HEK293T (cell line): ENCODE data around the gene PET100.
A peak's percentile ranks its signal among the peaks of the same experiment; 100 is the strongest.

Source experiments
- CTCF ChIA-PET: fragments of 350-600 bp; formaldehyde crosslinking; extraction: SDS; loops from one replicate; lab custom pipeline; 2021; ENCODE audit warnings: antibody characterized with exemption, inconsistent platforms; lab: Yijun Ruan, JAX
- POLR2A ChIA-PET: fragments of 350-600 bp; formaldehyde crosslinking; extraction: SDS; loops from one replicate; lab custom pipeline; 2020; ENCODE audit warnings: antibody characterized with exemption, inconsistent platforms; lab: Yijun Ruan, JAX
- DNase-seq: peaks from one replicate; pipeline ENCODE4 v3.0.0; 2012; ENCODE audit warnings: mixed read lengths; ENCODE audit errors: extremely low spot score
- ARNT ChIP-seq: fragments of 450-650 bp; IDR thresholded peaks from 2 replicates; pipeline ENCODE4 v1.6.1; 2017; ENCODE audit warnings: mild to moderate bottlenecking
- CTBP1 ChIP-seq: fragments of 450-650 bp; IDR thresholded peaks from 2 replicates; pipeline ENCODE4 v1.6.1; 2016; ENCODE audit warnings: borderline replicate concordance
- ELF4 ChIP-seq: fragments of 450-650 bp; IDR thresholded peaks from 2 replicates; pipeline ENCODE4 v1.6.1; 2017; ENCODE audit warnings: antibody characterized with exemption
- FOXA1 ChIP-seq: fragments of 450-650 bp; IDR thresholded peaks from 2 replicates; pipeline ENCODE4 v1.6.1; 2016; ENCODE audit warnings: mild to moderate bottlenecking
- FOXK2 ChIP-seq: fragments of 450-650 bp; IDR thresholded peaks from 2 replicates; pipeline ENCODE4 v1.6.1; 2016; ENCODE audit warnings: mild to moderate bottlenecking
- FOXM1 ChIP-seq: fragments of 450-650 bp; IDR thresholded peaks from 2 replicates; pipeline ENCODE4 v1.6.1; 2017; ENCODE audit warnings: mild to moderate bottlenecking, borderline replicate concordance
- HDGF ChIP-seq: fragments of 450-650 bp; IDR thresholded peaks from 2 replicates; pipeline ENCODE4 v1.6.1; 2017; ENCODE audit warnings: antibody characterized with exemption, borderline replicate concordance
- L3MBTL2 ChIP-seq: fragments of 450-650 bp; conservative IDR thresholded peaks from 2 replicates; pipeline ENCODE4 v1.6.1; 2016; ENCODE audit warnings: mild to moderate bottlenecking
- LEF1 ChIP-seq: fragments of 450-650 bp; IDR thresholded peaks from 2 replicates; pipeline ENCODE4 v1.6.1; 2017; ENCODE audit warnings: mild to moderate bottlenecking, borderline replicate concordance
- NFRKB ChIP-seq: fragments of 450-650 bp; IDR thresholded peaks from 2 replicates; pipeline ENCODE4 v1.6.1; 2016; ENCODE audit warnings: mild to moderate bottlenecking, moderate library complexity
- SP1 ChIP-seq: fragments of 450-650 bp; IDR thresholded peaks from 2 replicates; pipeline ENCODE4 v1.6.1; 2017
- SUZ12 ChIP-seq: fragments of 450-650 bp; IDR thresholded peaks from 2 replicates; pipeline ENCODE4 v1.6.1; 2016; ENCODE audit warnings: mild to moderate bottlenecking
- TARDBP ChIP-seq: fragments of 450-650 bp; IDR thresholded peaks from 2 replicates; pipeline ENCODE4 v1.6.1; 2016
- ZNF384 ChIP-seq: fragments of 450-650 bp; IDR thresholded peaks from 2 replicates; pipeline ENCODE4 v1.6.1; 2016
- TF ChIP-seq, protein P1 (sequence below): fragments of 450-650 bp; IDR thresholded peaks from 2 replicates; pipeline ENCODE4 v1.6.1; 2016

PET100 gene

DNA sequence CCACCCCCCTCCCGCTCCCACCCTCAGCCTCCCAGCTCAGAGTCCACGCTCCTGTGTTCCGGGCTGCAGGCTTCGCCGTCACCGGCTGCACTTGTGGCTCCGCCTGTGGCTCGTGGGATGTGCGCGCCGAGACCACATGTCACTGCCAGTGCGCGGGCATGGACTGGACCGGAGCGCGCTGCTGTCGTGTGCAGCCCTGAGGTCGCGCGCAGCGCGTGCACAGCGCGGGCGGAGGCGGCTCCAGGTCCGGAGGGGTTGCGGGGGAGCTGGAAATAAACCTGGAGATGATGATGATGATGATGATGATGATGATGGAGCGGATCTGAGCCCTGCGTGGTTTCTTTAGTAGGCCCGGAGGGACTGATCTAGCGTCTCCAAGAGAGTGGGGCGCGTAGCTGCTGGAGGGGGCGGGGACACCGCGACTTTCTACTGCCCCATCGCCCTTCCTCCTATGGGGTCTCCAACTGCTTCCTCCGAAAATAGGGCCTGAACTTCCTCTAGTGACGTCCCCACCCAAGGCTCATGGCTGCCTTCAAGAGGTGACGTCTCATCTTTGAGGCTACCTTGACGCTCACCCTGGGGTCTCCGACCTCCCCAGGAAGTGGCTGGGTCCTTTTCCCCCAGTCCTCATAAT, 40.7 kb downstream of the PET100 start:
- TF ChIP-seq FOXA1 (no peak), ELF4 (no peak), L3MBTL2 (peak; percentile 34; the same call in 1 of the 2 replicates)
- no peak for DNase-seq
- CTCF ChIA-PET: interaction anchor here (0.6 to 1.6 kb wide), 2 partner anchors 11 to 156 kb away, joined by 4 to 9 read pairs; partner anchors contain the start of gene TRAPPC5
- POLR2A ChIA-PET: interaction anchor here (1.2 to 2.4 kb wide), 2 partner anchors 10 to 11 kb away, joined by 4 to 7 read pairs; partner anchors contain the start of gene TRAPPC5

DNA sequence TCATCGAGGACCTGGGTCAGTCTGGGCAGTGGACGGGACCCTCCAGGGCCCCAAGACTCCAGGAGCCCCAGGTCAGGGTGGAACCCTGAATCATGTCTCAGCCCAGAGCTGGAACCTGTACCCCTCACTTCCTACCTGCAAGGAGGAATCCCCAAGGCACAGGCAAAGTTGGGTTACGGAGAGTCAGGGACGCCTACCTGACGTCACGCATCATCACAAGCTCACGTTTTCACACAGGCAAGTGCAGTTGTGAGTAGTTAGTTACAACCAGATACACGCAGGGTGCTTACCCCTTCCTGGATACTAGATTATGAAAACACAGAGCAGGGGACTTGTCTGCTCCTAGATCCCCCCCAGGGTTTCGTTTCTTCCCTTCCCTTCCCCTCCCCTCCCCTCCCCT, 41.2 kb downstream of the PET100 start:
- DNase-seq: no peak
- POLR2A ChIA-PET: interaction anchor here (2.4 kb wide), 1 partner anchor 10 kb away, joined by 7 read pairs; the partner anchor contains the start of gene TRAPPC5
- CTCF ChIA-PET: no interaction called here
- no peak for TF ChIP-seq SP1
- no peak for TF ChIP-seq TARDBP
- no peak for TF ChIP-seq HDGF
- TF ChIP-seq L3MBTL2: no peak
- TF ChIP-seq SUZ12: no peak
- TF ChIP-seq LEF1: no peak
- TF ChIP-seq NFRKB: no peak
- TF ChIP-seq ELF4: no peak
- no peak for TF ChIP-seq CTBP1
- TF ChIP-seq ARNT: no peak
- TF ChIP-seq, protein P1, sequence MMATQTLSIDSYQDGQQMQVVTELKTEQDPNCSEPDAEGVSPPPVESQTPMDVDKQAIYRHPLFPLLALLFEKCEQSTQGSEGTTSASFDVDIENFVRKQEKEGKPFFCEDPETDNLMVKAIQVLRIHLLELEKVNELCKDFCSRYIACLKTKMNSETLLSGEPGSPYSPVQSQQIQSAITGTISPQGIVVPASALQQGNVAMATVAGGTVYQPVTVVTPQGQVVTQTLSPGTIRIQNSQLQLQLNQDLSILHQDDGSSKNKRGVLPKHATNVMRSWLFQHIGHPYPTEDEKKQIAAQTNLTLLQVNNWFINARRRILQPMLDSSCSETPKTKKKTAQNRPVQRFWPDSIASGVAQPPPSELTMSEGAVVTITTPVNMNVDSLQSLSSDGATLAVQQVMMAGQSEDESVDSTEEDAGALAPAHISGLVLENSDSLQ: no peak

DNA sequence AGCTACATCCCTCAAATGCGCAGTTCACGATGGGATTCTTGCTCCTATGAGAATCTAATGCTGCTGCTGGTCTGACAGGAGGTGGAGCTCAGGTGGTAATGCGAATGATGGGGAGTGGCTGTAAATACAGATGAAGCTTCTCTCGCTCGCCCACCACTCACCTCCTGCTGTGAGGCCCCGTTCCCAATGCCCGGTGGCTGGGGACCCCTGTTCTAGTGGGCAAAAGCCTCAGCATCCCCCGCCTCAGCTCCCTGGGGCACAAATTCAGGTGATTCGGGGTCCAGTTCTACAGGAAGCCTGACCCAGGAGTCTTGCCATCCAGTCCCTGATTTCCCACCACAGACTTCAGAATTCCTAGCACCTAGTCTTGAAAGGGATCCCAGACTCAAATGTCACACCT, 42.9 kb downstream of the PET100 start:
- ChIA-PET CTCF (no interaction called here), POLR2A (interaction anchor here (2.4 kb wide), 1 partner anchor 8 kb away, joined by 7 read pairs; the partner anchor contains the start of gene TRAPPC5)
- DNase-seq: no peak
- TF ChIP-seq SP1 (no peak), ELF4 (no peak), LEF1 (no peak), TARDBP (no peak), NFRKB (no peak), ZNF384 (no peak), ARNT (no peak), FOXA1 (no peak), FOXM1 (no peak)

DNA sequence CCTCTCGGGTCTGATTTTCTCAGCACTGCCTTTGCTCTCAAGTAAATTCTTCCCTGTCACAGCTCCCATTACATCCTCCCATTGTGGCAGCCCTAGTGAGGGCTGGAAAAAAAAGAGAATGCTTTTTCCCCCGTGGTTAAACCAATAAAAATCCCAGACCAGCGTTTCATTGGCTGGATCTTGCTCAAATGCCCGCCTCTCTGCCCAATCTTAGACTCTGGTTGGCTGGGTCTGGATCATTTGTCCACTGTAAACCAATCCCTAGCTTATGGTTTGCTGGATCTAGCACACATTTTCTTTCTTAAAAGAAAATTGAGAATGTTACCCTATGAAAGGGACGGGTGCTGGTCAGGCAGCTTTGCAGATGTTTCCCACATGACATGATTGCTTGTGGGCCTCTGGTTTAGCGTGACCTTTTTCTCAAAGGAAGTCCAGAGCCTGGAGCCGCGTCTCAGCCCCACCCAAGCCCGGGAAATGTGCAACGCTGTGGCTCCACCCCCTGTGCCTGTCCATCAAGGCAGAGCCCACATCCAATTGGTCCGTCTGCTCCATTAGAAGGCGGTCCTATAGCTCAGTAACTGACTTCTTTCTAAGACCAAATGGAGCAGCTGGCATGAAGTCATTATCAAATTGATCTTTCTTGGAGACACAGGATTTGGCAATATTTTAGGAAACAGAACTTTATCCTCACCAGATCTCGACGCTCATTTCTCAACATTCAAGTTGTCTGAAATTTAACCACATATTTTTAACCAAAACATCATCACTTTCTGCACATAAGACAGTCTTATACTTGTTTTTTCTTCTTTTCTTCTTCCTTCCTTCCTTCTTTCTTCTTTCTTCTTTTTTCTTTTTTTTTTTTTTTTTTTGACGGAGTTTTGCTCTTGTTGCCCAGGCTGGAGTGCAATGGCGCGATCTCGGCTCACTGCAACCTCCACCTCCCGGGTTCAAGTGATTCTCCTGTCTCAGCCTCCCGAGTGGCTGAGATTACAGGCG, 44.7 kb downstream of the PET100 start:
- peak; percentile 86 for DNase-seq
- POLR2A ChIA-PET: no interaction called here
- TF ChIP-seq L3MBTL2: 0 out of 2 replicates have a peak, but pooled peaks have one; percentile 12
- TF ChIP-seq ZNF384: no peak
- TF ChIP-seq ARNT: no peak
- TF ChIP-seq LEF1: no peak
- TF ChIP-seq, protein P1: peak; percentile 98
- CTCF ChIA-PET: interaction anchor here (1.2 kb wide), 1 partner anchor 106 kb away, joined by 6 read pairs; no protein-coding TSS in a partner anchor

DNA sequence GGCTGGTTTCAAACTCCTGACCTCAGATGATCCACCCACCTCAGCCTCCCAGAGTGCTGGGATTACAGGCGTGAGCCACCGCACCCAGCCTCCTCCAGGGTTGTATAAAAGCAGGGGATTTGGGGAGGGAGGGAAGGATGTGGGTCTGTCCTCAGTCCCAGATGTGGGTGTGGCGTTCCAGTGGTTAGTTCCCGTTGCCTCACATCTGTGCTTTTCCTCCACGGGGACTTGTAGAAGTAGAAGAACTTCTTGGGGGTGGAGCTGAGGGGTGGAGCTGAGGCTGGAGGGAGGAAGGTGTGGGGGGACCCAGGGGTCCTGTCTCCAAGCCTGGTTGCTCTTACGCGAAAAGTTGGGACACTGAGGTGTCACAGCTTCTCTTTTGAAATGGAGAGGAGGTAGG, 46.8 kb downstream of the PET100 start:
- DNase-seq: no peak
- ChIA-PET CTCF (no interaction called here), POLR2A (no interaction called here)
- TF ChIP-seq FOXA1 (no peak), TARDBP (no peak), FOXM1 (no peak)
- TF ChIP-seq, protein P1: no peak

DNA sequence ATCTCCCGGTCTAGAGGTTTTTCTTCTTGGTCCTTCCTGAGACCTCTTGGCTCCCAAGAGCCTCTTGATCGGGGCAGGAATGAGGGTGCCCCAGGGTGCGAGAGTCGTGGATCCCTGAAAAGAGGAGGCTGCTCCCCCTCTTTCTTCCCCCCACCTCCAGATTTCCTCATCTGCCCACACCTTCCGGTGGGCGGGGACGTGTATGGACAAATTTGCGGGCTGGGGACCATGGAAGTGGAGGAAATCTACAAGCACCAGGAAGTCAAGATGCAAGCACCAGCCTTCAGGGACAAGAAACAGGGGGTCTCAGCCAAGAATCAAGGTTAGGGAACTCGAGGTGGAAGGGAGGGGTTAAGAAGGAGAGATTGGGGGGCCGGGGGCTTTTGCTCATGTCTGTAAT, 47.3 kb downstream of the PET100 start, which contains the start of gene MCEMP1:
MCEMP1 (plus strand) TSS at position 237 of the 400 bp plus-strand sequence; CDS start at position 268, 31 bp downstream.
- ChIA-PET POLR2A (no interaction called here), CTCF (interaction anchor here (0.6 kb wide), 1 partner anchor 20 kb away, joined by 3 read pairs; no protein-coding TSS in a partner anchor)
- DNase-seq: no peak
- TF ChIP-seq FOXK2: no peak
